ENCODE results near the gene IRX2. TPM values are rescaled to one million over a fixed set of nuclear protein-coding genes. Genes with fewer than 3 reads are reported as not detected.

IRX2 gene
- total RNA-seq, 1 donor from 2014 or later: 56.4 TPM

DNA sequence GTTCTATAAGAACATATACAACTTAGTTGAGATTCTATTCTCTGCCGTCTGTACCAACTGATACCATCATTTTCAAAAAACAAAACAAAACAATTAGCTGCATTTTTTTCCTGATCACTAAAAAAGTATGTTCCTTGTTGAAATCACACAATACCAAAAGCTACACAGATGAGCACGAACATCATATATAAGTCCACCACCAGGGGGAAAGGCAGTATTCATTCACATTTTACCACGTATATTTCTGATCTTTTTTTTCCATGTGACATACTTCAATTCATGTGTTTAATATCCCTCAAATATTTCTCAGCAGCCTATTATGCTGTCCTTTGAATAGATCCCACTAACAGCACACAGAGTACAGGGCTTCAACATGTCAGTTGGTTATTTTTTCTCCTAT is 40.6 kb downstream of the IRX2 start:
- Histone ChIP-seq H3K4me3 (no peak overlapping the region), H3K27ac (no peak overlapping the region), H3K36me3 (no peaks in the 10 kb centered on the region), H3K4me1 (no peaks in the 10 kb centered on the region), H3K27me3 (no peaks in the 10 kb centered on the region), H3K9me3 (no peaks in the 10 kb centered on the region)
- ATAC-seq (no peak), DNase-seq (no peak)
- intact Hi-C loops (cut with DNase I): no loop called here
- TF ChIP-seq, protein P1, sequence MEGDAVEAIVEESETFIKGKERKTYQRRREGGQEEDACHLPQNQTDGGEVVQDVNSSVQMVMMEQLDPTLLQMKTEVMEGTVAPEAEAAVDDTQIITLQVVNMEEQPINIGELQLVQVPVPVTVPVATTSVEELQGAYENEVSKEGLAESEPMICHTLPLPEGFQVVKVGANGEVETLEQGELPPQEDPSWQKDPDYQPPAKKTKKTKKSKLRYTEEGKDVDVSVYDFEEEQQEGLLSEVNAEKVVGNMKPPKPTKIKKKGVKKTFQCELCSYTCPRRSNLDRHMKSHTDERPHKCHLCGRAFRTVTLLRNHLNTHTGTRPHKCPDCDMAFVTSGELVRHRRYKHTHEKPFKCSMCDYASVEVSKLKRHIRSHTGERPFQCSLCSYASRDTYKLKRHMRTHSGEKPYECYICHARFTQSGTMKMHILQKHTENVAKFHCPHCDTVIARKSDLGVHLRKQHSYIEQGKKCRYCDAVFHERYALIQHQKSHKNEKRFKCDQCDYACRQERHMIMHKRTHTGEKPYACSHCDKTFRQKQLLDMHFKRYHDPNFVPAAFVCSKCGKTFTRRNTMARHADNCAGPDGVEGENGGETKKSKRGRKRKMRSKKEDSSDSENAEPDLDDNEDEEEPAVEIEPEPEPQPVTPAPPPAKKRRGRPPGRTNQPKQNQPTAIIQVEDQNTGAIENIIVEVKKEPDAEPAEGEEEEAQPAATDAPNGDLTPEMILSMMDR (IDR thresholded peaks at IDR 0.05): no peak

DNA sequence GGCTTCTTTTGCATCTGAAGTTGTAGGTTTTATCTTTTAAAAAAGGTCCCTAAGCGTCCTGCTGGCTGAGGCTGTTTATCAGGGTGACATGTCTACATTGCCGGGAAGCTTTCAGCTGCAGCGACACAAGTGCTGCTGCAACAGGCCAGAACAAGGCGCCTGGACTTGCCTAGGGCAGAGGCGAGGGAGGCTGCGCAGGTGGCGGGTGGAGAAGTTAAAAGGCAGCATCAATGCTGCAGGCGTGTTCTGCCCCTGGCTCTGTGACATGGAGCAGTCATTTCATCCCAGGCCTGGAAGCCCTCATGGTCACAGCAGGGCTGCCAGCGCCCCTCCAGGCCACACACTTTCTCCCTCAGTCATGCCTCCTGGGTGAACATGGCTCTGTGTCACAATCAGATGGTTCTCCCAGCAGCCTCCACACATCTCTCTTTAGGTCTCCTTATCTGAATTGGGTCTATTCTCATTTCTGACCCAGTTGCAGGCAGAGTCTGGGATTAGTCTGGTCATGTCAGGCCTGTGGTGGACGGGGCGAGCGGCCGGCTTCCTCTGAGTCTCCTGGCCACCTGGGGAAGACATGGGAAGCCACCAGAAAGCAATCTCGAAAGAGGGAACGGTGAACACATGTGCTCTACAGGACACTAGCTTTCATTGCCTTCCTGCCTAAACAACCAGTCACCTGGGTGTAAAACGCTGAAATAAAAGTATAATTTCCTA is 41.3 kb downstream of the IRX2 start:
- DNase-seq (no peak), ATAC-seq (no peak)
- TF ChIP-seq, protein P1 (IDR thresholded peaks at IDR 0.05): no peak
- H3K27ac ChIP-seq: no peak overlapping the region
- no peak overlapping the region for H3K4me3 ChIP-seq
- intact Hi-C loops (cut with DNase I): no loop called here
- no peaks in the 10 kb centered on the region for H3K36me3 ChIP-seq
- no peaks in the 10 kb centered on the region for H3K4me1 ChIP-seq
- H3K27me3 ChIP-seq: no peaks in the 10 kb centered on the region
- no peaks in the 10 kb centered on the region for H3K9me3 ChIP-seq

DNA sequence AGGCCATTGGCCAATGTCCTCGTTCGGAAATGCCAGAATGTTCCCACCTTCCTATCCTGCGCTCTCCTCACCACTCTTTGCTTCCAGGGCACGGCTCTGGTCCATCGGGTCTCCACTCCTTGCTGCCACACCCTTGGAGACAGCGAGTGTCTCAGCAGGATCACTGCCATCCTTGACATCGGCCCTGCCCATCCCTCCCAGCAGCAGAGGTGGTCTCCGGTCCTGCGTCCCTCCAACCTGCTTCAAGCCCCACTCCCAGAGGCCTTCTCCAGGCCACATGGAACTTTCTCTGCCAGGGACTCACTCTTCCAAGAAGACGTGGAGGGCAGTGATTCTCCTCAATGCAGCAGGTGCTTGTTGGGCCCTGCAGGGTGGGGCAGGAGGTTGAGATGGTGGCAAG is 42.7 kb downstream of the IRX2 start:
- intact Hi-C loops (cut with DNase I): no loop called here
- Histone ChIP-seq H3K4me1 (no peaks in the 10 kb centered on the region), H3K9me3 (no peaks in the 10 kb centered on the region), H3K4me3 (no peak overlapping the region), H3K36me3 (no peaks in the 10 kb centered on the region), H3K27ac (no peak overlapping the region), H3K27me3 (no peaks in the 10 kb centered on the region)
- ATAC-seq (no peak), DNase-seq (no peak)
- TF ChIP-seq, protein P1 (IDR thresholded peaks at IDR 0.05): no peak

DNA sequence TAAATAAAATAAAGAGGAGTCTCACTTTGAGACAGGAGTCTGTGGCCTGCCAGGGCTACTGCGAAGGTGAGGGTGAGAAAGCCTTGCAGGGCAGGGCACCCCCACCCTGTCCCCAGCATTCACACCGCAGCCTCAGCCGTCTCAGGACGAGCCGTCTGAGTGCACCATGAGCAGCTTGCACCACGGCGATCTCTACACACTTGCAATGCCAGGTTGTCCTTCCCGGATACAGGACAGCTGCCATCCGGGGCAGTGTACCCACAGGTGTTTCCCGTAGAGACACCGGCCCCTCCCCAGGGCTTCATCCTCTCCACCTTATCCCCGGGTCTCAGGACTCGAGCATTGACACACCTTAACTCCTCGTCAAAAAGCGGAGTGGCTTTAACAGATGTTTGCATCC is 43.3 kb downstream of the IRX2 start:
- no peaks in the 10 kb centered on the region for H3K4me1 ChIP-seq
- no peaks in the 10 kb centered on the region for H3K27me3 ChIP-seq
- H3K36me3 ChIP-seq: no peaks in the 10 kb centered on the region
- H3K9me3 ChIP-seq: no peaks in the 10 kb centered on the region
- intact Hi-C loops (cut with DNase I): no loop called here
- H3K27ac ChIP-seq: no peak overlapping the region
- DNase-seq: no peak
- TF ChIP-seq, protein P1 (IDR thresholded peaks at IDR 0.05): no peak
- no peak overlapping the region for H3K4me3 ChIP-seq
- no peak for ATAC-seq

DNA sequence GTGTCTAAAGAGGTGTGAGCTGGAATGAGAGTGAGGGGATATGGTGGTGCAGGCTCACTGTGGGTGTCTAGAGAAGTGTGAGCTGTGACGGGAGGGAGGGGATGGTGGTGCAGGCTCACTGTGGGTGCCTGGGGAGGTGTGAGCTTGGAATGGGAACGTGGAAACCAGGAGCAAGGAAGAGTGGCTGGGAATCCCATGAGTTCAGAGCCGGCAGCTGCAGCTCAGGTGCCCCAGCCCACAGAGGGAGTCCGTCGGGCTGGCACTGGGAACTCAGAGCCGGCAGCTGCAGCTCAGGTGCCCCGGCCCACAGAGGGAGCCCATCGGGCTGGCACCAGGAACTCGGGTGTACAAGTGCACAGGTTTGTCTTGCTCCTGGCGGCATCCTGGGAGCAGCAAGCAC is 45.6 kb downstream of the IRX2 start:
- Histone ChIP-seq H3K9me3 (no peaks in the 10 kb centered on the region), H3K36me3 (no peaks in the 10 kb centered on the region), H3K27me3 (no peaks in the 10 kb centered on the region), H3K27ac (no peak overlapping the region), H3K4me3 (no peak overlapping the region), H3K4me1 (no peaks in the 10 kb centered on the region)
- ATAC-seq (no peak), DNase-seq (no peak)
- intact Hi-C loops (cut with DNase I): no loop called here
- TF ChIP-seq, protein P1 (IDR thresholded peaks at IDR 0.05): no peak
